GM18508 (cell line): ENCODE measurements around the gene CCL15.
"Not testable (repeated sequence)": the region's sequence is repeated elsewhere in the genome, so short reads cannot be mapped to it uniquely, and the experiment has no call there.

Experiments
- ATAC-seq: cut with Tn5 transposase; IDR thresholded peaks from one replicate; pipeline ENCODE4 v1.9.1; 2021; ENCODE audit warnings: moderate number of reproducible peaks; ENCODE audit not compliant: insufficient read depth, unreplicated experiment

Gene CCL15

DNA sequence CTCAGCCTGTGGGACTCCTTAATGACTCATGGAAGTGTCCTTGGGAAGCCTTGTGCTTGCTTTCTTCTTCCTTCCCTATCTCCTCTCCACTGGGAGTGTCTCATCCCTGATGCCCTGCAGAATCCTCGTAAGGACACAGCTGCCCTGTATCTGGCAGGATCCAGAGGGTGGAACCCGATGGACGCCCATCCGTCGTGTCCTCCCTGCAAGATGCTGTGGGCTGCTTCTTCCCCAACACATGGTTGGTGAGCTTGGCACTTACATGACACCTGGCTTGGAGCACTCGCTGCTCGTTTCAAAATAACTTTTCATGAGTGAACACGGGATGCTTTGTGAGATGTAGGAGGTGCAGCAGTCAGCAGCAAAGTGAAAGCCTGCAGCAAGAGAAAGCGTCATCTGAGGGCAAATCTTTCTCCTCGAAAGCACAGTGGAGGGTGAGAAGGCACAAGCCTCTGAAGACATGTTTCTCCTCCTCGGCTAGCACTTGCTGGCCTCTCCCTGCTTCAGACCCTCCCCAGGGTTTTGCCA, 3.3 kb downstream of the CCL15 start:
- no peak for ATAC-seq

DNA sequence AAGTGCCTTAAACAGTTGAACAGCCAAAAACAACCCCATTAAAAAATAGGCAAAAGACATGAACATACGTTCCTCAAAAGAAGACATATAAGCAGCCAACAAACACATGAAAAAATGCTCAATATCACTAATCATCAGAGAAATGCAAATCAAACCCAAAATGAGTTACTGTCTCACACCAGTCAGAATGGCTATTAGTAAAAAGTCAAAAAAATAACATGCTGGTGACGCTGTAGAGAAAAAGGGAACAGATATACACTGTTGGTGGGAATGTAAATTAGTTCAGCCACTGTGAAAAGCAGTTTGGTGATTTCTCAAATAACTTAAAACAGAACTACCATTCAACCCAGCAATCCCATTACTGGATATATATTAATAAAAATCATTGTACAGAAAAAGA, 6.0 kb downstream of the CCL15 start:
- not testable (repeated sequence) for ATAC-seq

DNA sequence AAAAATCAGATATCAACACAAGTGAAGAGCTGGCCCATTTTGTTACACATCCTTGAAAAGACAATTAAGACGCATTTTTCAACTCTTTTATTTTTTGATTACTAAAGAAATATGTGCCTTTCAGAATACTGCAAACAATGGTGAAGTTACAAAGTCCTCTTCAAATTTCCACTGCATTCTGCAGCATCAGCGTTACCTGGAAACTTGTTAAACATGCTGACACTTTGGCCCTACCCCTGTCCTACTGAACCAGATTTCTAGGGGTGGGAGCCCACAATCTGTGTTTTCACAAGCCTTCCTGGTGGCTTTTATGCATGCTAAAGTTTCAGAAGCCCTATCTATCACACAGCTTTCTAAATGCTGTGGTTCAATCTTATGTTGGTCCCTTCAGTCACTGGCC, 10.3 kb downstream of the CCL15 start:
- no peak for ATAC-seq

DNA sequence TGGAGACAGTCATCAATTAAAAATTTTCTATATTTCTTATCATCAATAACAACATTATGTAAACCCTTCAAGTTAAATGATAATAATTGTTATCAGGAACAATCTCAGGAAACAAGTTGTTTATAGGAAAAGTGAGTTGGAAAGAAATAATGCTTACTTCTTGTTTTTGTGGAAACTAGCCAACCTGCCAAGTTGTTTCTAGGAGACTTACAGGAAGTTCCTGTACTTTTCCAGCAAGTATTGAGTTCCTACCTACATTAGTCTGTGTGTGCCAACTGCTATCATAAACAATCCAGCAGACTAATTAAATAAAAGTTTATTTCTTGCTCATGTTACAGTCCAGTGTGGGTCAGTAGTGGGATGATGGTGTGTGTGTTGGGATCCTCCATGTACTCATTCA, 13.2 kb downstream of the CCL15 start:
- ATAC-seq, result no peak

- no peak for ATAC-seq
Measured at GRCh38 chr17:35986643-35987042, 14.7 kb downstream of the CCL15 start, which contains the start of gene CCL14. Gene CCL14, minus strand, starts transcription at chr17:35986729. Its CDS starts 80 bp downstream, at chr17:35986649.

DNA sequence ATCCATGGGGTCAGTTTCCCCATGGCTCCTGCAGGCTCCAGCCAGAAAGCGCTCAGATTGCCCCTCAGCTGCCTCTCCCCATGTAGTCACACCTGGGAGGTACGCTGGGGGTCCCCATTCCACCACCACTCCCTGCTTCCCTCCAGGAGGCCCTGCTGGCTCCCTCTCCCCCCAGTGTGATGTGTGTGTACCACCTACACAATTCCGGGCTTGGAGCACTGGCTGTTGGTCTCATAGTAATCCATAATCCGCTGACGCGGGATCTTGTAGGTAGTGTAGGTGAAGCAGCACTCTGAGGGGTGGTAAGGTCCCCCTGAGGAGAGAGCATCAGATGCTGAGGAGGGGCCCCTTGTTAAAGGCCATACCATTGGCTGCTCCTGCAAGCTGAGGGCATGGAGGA, 17.2 kb downstream of the CCL15 start:
- ATAC-seq, result no peak

DNA sequence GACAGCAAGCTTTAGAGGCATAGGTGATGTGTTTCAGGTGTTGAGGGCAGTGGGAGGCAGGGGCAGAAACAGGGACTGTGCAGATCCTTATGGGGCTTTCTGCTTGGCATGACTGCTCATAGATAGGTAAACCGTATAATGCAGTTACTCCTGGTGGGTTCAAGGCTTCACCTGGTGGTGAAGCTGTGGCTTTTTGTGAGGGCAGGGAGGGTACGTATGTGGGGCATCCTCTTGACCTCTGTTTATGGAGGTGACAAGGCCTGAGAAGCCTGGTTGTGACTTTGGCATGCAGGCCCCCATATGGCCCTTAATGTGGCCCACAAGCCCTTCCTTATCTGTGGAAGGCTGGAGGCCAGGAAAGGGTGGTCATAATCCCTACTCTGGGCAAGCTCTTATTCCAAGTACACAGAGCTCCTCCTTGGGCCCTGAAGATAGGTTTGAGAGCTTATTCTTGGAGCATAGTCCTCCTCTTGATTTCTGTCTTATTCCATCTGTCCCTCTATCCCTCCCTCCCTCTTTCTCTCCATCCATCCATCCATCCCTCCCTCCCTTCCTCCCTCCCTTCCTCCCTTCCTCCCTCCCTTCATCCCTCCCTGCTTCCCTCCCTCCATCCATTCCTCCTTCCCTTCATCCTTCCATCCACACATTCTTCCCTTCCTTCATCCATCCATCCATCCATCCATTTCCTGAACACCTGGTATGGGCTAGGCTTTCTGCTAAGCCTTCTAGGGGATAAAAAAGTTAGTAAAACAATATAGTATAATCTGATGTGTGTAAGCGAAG, 18.8 kb downstream of the CCL15 start:
- ATAC-seq, result no peak

DNA sequence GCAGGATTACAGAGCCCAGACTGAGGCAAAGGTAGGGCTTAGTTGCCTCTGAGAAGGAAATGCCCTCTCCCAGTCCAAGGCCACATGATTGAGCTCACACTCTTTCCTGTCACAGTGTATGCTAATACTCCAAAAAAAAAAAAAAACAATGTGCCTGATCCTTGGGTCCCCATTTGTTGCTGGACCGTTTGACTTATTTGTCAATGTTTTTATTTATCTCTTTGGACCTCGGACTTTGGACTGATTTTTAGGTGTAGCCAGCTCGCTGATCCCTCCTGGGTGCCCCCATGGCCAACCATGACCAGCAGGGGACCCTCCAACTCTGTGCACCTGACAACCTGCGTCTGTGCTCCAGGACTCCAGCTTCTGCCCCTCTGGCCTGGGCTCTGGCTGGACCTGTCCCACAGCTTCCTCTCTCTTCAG, 19.4 kb downstream of the CCL15 start:
- ATAC-seq, result no peak

DNA sequence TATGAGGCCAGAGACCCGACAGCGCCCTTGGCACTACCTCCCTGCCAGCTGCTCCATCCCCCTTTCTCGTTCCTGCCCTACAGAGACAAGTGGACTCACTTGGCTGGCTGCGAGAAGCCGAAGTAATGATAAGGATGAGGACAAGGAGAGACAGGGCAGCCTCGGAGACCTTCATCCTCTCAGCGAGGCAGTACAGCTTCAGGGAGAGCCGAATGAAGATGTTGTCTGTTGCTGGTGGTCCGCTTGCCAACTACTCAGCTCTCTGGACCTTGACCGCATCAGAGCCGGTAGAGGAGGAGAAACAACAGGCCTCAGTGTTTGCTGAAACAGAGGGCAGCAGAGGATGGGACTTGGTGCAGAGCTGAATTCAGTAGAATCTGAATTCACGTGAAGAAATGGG, 20.1 kb downstream of the CCL15 start, which contains the start of gene CCL16:
CCL16 (minus strand) TSS at position 252 of the 400 bp plus-strand sequence; CDS start at position 175, 77 bp downstream.
- ATAC-seq, result no peak

- no peak for ATAC-seq
Measured at GRCh38 chr17:35978346-35978745, 23.0 kb downstream of the CCL15 start.

DNA sequence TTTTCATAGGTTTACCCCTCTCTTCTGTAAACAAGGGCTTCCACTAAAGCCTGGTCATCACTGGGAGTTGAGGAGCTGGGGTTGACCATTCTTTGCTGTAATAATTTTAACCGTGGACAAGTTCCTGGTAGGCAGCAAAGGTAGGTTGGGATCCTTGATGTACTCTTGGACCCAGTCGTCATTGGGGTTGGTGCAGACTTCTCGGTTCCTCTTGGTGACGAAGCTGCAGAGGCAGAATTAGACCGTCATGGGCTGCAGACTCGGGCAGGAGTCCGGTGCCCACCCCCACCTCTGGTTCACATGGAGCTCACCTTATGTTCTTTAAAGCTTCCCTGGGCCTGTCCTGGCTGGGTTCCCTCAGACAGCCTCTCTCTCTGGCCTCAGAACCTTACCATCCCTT, 23.8 kb downstream of the CCL15 start:
- ATAC-seq, result no peak

DNA sequence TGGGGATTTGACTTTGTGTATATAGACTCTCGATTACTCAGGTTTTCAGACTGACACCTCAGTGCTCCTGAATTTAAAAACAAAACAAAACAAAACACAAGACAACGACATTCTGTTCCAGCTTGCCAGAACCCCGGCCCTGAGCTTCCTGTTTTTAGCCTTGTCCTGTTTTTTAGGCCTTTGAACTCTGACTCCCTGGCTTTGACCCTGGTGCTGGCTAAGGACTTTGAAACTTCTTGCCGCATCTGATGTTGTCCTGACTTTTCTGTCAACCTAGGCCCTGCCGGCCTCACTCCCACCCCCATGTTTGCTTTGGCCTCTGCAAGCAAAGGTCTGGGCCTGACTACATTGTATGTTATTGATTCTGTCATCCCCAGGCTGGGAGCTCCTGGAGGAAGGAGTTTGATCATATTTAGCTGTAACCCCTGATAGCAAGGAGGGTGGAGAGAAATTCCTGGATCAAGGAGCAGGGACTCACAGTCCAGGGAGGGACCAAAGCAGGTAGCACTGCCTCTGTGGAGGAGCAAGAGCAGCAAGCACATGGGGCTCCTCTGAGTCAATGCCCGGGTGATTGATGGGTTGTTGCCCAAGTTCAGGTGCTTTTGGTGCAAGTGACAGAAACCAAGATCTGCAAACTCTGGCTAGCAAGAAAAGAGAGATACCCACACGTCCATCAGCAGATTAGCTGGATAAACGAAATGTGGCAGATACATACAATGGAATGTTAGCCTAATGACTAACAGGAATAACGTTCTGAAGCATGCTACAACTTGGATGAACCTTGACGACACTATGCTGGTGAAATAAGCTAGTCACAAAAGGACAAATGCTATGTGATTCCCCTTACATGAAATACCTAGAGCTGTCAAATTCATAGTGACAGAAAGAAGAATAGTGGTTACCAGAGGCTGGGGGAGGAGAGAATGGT, 27.8 kb downstream of the CCL15 start:
- no peak for ATAC-seq

DNA sequence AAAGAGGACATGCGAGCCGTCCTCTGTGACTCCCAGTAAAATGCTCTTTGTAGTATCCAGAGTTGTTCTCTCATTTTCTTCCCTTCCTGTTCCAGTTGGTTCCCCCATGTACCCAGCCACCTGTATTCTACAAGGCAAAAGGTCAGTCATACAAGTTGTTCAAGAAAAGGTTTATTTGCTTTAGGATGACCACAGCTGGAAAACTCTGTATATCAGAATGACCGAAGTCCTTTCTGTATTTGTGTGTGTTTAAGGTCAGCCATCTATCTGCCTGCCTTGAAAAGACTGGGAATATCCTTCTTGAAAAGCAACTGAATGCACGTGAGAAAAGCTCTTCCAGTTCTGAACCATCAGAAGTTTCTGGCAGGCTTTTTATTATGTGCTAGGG, 28.4 kb downstream of the CCL15 start:
- no peak for ATAC-seq

DNA sequence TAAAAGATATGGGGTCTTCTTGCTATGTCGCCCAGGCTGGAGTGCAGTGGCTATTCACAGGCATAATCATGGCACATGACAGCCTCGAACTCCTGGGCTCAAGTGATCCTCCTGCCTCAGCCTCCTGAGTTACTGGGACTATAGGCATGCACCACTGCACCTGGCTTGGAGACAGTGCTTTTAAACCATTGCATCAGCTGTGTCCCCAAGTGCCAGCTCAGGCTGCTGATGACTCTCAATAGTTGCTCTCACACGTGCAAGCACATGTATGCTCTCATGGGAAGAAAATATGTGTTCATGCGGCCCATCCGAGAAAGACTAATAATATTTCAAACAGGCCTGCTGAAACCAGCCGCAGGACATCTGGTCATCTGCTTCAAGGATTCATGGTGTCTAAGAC, 28.8 kb downstream of the CCL15 start:
- no peak for ATAC-seq

GRCh38 chr17:35972066-35972465, 29.3 kb downstream of the CCL15 start:
- no peak for ATAC-seq

DNA sequence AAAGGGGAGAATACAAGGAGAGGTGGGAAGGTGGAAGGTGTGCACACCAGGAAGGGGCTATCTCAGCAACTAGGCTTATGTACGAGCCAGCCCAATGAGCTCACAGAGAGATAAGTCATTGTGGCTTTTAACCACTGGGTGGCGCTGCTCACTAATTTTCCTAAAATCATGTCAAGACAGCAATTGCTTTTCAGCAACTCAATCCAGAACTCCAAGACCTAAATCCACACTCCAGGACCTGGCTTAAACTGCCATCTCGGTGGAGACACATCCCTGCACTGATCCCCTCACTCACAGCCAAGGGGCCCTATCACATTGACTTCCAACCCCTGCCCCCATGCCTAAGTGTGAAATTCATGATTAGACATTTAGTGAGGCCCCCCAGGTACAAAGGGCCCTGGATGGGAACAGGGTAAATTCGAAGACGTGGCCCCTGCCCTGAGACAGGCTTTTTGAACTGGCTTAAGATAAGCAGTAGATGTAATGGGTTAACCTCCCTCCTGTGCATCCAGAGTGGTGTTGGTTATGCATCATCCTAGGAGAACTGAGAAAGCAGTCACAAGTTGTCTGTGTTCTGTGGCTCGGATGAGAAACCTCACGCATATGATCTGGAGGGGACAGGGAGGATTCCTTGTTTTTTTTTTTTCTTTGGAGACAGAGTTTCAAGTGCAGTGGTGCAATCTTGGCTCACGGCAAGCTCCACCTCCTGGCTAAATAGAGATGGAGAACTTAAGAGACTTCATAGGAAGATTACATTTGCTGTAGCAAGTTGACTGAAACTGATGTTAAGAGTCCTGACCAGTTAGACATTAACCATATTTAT, 31.6 kb downstream of the CCL15 start:
- ATAC-seq, result no peak

DNA sequence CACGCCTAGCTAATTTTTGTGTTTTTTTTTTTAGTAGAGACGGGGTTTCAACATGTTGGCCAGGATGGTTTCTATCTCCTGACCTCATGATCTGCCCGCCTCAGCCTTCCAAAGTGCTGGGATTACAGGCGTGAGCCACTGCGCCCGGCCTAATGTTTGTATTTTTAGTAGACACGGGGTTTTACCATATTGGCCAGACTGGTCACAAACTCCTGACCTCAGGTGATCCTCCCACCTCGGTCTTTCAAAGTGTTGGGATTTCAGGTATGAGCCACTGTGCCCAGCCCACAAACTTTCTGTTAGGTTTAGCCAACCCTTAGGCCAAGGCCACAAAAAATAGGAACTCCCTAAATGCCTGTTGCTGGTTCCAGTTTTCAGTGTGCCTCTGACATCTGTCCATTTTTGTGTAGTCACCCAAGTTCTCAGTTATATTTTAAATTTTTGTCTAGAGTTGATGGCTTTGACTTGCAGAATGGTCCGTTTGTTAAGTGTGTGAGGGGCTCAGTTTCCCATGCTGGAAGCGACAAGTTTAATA, 32.8 kb downstream of the CCL15 start:
- no peak for ATAC-seq

DNA sequence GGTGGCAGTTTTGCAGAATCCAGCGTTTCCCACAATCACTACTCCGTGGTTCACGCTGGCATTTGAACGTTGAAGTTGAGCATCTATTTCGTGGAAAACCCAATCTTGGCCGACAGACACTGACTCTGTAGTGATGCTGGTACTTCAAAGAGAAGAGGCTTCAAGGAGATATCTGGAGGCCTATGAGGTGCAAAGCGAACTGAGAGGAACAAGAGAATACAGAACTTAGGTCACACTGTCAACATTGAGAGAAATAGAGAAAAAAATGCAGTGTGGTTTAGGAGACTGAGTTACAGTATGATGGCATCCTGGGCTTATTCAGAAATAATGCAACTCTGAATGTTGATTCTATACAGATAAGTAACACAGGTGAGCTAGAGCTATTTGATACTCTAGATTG, 36.1 kb downstream of the CCL15 start:
- no peak for ATAC-seq

DNA sequence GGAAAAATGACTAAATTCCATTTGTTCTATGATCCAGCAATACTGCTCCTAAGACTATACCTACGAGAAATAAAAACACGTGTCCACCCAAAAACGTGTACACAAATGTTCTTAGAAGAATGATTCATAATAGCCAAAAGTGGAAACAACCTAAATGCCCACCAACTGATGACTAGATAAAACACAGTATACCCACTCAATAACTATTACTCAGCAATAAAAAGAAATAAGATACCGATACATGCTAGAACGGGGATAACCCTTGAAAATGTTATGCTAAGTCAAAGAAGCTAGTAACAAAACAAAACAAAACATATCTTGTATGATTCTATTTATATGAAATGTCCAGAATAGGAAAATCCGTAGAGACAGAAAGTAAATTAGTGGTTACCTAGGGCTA, 37.7 kb downstream of the CCL15 start:
- ATAC-seq, result no peak

DNA sequence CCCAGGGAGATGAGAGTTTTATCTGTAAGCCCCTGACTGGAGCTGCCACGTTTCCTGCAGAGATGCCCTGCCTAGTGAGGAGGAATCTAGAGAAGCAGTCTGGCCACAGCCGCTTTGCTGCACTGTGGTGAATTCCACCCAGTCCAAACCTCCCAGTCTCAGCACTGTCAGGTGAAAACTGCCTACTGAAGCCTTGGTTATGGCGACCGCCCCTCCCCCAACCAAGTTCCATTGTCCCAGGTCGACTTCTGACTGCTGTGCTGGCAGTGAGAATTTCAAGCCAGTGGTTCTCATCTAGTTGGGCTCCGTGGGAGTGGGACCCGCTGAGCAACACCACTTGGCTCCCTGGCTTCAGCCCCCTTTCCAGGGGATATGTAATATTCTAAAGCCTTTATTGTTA, 47.6 kb downstream of the CCL15 start:
- ATAC-seq, result no peak
